AG10803 (cell line): ENCODE data around the gene C6orf52.
"Not testable (repeated sequence)": the region's sequence is repeated elsewhere in the genome, so short reads cannot be mapped to it uniquely, and the experiment has no call there.

Experiments
- DNase-seq: peaks from one replicate; pipeline ENCODE4 v3.0.0; 2010; ENCODE audit warnings: low read depth
- H3K4me3 ChIP-seq: 2 replicates; pipeline ENCODE4 v1.5.1; 2011; ENCODE audit warnings: mild to moderate bottlenecking, low read length, control low read depth
- CTCF ChIP-seq: conservative IDR thresholded peaks from 2 replicates; pipeline ENCODE4 v1.5.1; 2011; ENCODE audit warnings: mild to moderate bottlenecking, low read length, control low read depth, inconsistent platforms

Gene C6orf52

GRCh38 chr6:10662742-10663141, 31.7 kb downstream of the C6orf52 start:
- no peak for DNase-seq
- TF ChIP-seq CTCF = no peak
- no peak overlapping the region for H3K4me3 ChIP-seq

GRCh38 chr6:10662207-10662606, 32.2 kb downstream of the C6orf52 start:
- H3K4me3 ChIP-seq = no peak overlapping the region
- TF ChIP-seq CTCF = no peak
- no peak for DNase-seq

- not testable (repeated sequence) for H3K4me3 ChIP-seq
Measured at GRCh38 chr6:10660431-10661191, 33.8 kb downstream of the C6orf52 start.

GRCh38 chr6:10659699-10660348, 34.6 kb downstream of the C6orf52 start:
- peak overlapping the region; percentile 38 for H3K4me3 ChIP-seq
- no peak for TF ChIP-seq CTCF
- no peak for DNase-seq

More at GRCh38 chr6:10660431-10661191, 33.8 kb downstream of the C6orf52 start:
- DNase-seq = not testable (repeated sequence)

GRCh38 chr6:10658910-10659698, 35.3 kb downstream of the C6orf52 start:
- peak overlapping the region; percentile 38 for H3K4me3 ChIP-seq
- TF ChIP-seq CTCF = no peak

GRCh38 chr6:10655508-10656055, 38.8 kb downstream of the C6orf52 start:
- no peak overlapping the region for H3K4me3 ChIP-seq
- DNase-seq = no peak
- TF ChIP-seq CTCF = no peak

More at GRCh38 chr6:10658910-10659698, 35.3 kb downstream of the C6orf52 start:
- no peak for DNase-seq

GRCh38 chr6:10644225-10644624, 50.2 kb downstream of the C6orf52 start:
- TF ChIP-seq CTCF = no peak
- no peak for DNase-seq
- H3K4me3 ChIP-seq = no peak overlapping the region
